Measurements from ENCODE around the gene FAM81A. TPM values are rescaled to one million over a fixed set of nuclear protein-coding genes. Genes with fewer than 3 reads are reported as not detected.

The FAM81A gene
- total RNA-seq, 4 donors from 2014 or later: 0.15 to 1.3 (median 0.68) TPM

DNA sequence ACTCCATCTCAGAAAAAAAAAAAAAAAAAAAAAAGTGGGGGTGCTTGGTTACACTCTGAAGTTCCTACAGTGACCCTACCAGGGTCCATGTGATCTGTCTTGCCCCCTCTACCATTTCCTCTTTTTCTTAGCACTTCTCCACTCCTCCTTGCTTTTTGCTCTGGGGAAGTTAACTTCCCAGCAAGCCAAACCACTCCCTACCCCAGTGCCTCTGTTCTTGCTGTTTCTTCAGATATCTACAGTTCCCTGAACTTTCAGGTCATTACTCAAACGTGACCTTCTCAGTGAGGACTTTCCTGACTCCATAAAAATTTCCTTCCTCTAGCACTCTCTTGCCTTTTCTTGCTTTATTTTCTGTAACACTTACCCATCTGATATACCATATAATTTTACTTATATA, 112.5 kb downstream of the FAM81A start:
- Histone ChIP-seq H3K9me3 (no peaks in the 10 kb centered on the region), H3K27ac (no peak overlapping the region), H3K36me3 (no peaks in the 10 kb centered on the region), H3K4me1 (no peaks in the 10 kb centered on the region), H3K27me3 (no peaks in the 10 kb centered on the region), H3K4me3 (no peak overlapping the region)
- 37 to 50% methylated on average over 1 of the region's 1 CpG for WGBS, 2 donors (ENCODE audit: low coverage in 1 of 2)
- no peak for TF ChIP-seq POLR2AphosphoS5 (IDR thresholded peaks at IDR 0.05)
- no peak for TF ChIP-seq POLR2A (IDR thresholded peaks at IDR 0.05)
- TF ChIP-seq, protein P1, sequence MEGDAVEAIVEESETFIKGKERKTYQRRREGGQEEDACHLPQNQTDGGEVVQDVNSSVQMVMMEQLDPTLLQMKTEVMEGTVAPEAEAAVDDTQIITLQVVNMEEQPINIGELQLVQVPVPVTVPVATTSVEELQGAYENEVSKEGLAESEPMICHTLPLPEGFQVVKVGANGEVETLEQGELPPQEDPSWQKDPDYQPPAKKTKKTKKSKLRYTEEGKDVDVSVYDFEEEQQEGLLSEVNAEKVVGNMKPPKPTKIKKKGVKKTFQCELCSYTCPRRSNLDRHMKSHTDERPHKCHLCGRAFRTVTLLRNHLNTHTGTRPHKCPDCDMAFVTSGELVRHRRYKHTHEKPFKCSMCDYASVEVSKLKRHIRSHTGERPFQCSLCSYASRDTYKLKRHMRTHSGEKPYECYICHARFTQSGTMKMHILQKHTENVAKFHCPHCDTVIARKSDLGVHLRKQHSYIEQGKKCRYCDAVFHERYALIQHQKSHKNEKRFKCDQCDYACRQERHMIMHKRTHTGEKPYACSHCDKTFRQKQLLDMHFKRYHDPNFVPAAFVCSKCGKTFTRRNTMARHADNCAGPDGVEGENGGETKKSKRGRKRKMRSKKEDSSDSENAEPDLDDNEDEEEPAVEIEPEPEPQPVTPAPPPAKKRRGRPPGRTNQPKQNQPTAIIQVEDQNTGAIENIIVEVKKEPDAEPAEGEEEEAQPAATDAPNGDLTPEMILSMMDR (IDR thresholded peaks at IDR 0.05): no peak
- no peak for TF ChIP-seq EP300 (IDR thresholded peaks at IDR 0.05)
- ATAC-seq: no peak

DNA sequence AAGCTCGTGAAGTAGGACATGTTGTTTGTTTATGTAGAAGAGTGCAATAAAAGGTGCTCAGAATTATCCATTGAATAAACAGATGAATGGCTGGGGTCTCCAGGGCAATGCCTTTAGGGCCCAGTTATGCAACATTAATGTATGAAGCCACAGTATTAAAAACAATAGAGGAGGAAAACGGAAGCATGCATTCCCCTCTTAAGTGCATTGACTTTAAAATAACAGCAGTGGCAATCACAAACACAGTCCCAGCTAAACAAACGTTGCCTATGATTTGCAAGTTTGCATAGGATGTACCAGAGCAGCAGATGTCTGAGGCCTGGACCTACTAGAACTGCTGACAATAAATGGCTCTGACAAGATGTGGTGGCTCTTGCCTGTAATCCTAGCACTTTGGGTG, 113.0 kb downstream of the FAM81A start:
- TF ChIP-seq EP300 (IDR thresholded peaks at IDR 0.05) (no peak), POLR2A (IDR thresholded peaks at IDR 0.05) (no peak), POLR2AphosphoS5 (IDR thresholded peaks at IDR 0.05) (no peak)
- TF ChIP-seq, protein P1 (IDR thresholded peaks at IDR 0.05): no peak
- no peak overlapping the region for H3K4me3 ChIP-seq
- no peaks in the 10 kb centered on the region for H3K36me3 ChIP-seq
- H3K9me3 ChIP-seq: no peaks in the 10 kb centered on the region
- no peak for ATAC-seq
- H3K4me1 ChIP-seq: no peaks in the 10 kb centered on the region
- no peak overlapping the region for H3K27ac ChIP-seq
- no peaks in the 10 kb centered on the region for H3K27me3 ChIP-seq
- 29 to 42% methylated on average over 3 of the region's 3 CpGs for WGBS, 2 donors (ENCODE audit: low coverage in 1 of 2)

DNA sequence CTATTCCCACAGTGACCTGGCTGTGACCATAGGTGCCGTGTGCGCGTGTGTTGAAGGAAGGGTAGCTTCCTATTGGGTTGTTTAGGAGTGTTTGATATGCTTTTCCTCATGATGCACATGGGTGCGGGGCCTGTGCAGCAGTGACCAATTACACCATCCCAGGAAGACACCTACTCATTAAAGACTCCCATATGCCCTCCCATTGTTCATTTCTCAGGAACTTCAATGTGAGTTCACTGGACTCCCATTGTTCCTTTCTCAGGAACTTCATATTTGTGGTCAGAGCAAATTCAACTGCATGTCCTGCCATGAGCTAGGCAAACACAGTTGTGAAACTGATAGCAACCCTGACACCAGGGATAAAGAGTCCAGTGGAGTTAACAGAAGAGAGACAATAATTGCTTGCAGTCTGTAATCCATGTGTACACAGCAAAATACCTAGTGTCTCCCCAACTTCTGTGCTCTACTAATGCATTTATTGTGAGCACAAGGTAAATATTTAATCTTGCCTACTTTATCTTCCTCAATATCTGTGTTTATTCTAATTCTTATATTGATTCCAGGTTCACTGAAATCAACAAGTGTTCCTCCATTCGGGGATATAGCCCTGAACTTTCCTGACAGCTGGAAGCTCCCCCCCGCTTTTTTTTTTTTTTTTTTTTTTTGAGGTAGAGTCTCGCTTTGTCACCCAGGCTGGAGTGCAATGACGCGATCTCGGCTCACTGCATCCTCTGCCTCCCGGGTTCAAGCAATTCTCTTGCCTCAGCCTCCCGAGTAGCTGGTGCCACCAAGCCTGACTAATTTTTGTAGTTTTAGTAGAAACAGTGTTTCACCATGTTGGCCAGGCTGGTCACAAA, 116.1 kb downstream of the FAM81A start:
- Histone ChIP-seq H3K27ac (no peak overlapping the region), H3K36me3 (no peaks in the 10 kb centered on the region), H3K4me3 (no peak overlapping the region), H3K27me3 (no peaks in the 10 kb centered on the region), H3K9me3 (no peaks in the 10 kb centered on the region), H3K4me1 (no peaks in the 10 kb centered on the region)
- TF ChIP-seq, protein P1 (IDR thresholded peaks at IDR 0.05): no peak
- TF ChIP-seq POLR2A (IDR thresholded peaks at IDR 0.05) (no peak), EP300 (IDR thresholded peaks at IDR 0.05) (no peak), POLR2AphosphoS5 (IDR thresholded peaks at IDR 0.05) (no peak)
- no peak for ATAC-seq
- WGBS, 2 donors (ENCODE audit: low coverage in 1 of 2): 90 to 95% methylated on average over 6 to 7 of the region's 12 CpGs

DNA sequence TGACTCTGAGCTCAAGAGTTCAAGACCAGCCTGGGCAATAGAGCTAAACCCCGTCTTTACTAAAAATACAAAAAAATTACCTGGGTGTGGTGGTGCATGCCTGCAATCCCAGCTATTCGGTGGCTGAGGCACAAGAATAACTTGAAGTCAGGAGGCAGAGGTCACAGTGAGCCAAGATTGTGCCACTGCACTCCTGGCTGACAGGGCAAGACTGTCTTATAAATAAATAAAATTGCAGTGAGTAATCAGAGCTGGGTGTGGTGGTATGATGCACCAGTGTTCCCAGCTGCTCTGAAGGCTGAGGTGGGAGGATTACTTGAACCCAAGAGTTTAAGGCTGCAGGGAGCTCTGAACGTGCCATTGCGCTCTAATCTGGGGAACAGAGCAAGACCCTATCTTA, 117.7 kb downstream of the FAM81A start:
- H3K27ac ChIP-seq: no peak overlapping the region
- no peaks in the 10 kb centered on the region for H3K4me1 ChIP-seq
- H3K36me3 ChIP-seq: no peaks in the 10 kb centered on the region
- no peak overlapping the region for H3K4me3 ChIP-seq
- no peaks in the 10 kb centered on the region for H3K27me3 ChIP-seq
- ATAC-seq: no peak
- TF ChIP-seq POLR2A (IDR thresholded peaks at IDR 0.05) (no peak), POLR2AphosphoS5 (IDR thresholded peaks at IDR 0.05) (no peak), EP300 (IDR thresholded peaks at IDR 0.05) (no peak)
- TF ChIP-seq, protein P1 (IDR thresholded peaks at IDR 0.05): no peak
- no peaks in the 10 kb centered on the region for H3K9me3 ChIP-seq
- WGBS, 2 donors (ENCODE audit: low coverage in 1 of 2): 70 to 76% methylated on average over 4 of the region's 4 CpGs

DNA sequence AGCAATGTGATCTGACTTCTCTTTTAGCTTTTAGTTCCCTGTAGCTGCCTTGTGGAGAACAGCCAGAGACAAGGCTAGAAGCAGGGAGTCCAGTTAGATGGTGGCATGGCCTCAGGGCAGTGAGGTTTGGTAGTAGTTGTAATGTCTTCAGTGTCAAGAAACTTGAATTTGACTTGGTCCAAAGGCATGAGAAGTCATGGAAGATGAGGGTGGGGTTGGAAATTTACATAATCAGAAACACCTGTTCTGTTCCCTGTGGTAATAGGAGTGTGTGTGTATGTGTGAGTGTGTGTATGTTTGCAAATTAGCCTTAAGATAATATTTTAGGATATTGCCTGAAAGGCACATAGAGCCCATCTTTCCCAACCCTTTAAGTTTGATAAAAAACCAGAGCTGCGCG, 118.4 kb downstream of the FAM81A start:
- no peak for ATAC-seq
- Histone ChIP-seq H3K4me3 (no peak overlapping the region), H3K36me3 (no peaks in the 10 kb centered on the region), H3K9me3 (no peaks in the 10 kb centered on the region), H3K27me3 (no peaks in the 10 kb centered on the region), H3K4me1 (no peaks in the 10 kb centered on the region), H3K27ac (no peak overlapping the region)
- 90 to 100% methylated on average over 2 of the region's 2 CpGs for WGBS, 2 donors (ENCODE audit: low coverage in 1 of 2)
- TF ChIP-seq POLR2AphosphoS5 (IDR thresholded peaks at IDR 0.05) (no peak), EP300 (IDR thresholded peaks at IDR 0.05) (no peak), POLR2A (IDR thresholded peaks at IDR 0.05) (no peak)
- TF ChIP-seq, protein P1 (IDR thresholded peaks at IDR 0.05): no peak

All from gastroesophageal sphincter (tissue), 4 donors.